Activated T-helper 1 cell treated with anti-CD3 and anti-CD28 coated beads, Interleukin-2, amount 50 U/mL, for 16 hours (primary cell): ENCODE measurements around the gene MAPK14.

Experiments used
- DNase-seq, 2 donors: peaks; one replicate each; pipeline ENCODE4 v3.0.0-alpha.2; 2020; ENCODE audit warnings: low read depth in 1 of 2, low spot score in 1 of 2

MAPK14 gene

GRCh38 chr6:36135053-36135731 is 107.6 kb downstream of the MAPK14 start:
- no peak for DNase-seq

GRCh38 chr6:36136034-36136433 is 108.4 kb downstream of the MAPK14 start:
- DNase-seq: no peak

- DNase-seq: no peak
Measured at GRCh38 chr6:36136551-36136950, 108.9 kb downstream of the MAPK14 start.

GRCh38 chr6:36138667-36139066 is 111.1 kb downstream of the MAPK14 start:
- no peak for DNase-seq

- DNase-seq: no peak
Measured at GRCh38 chr6:36139431-36139830, 111.8 kb downstream of the MAPK14 start.

GRCh38 chr6:36139991-36140710 is 112.5 kb downstream of the MAPK14 start:
- DNase-seq: no peak

- DNase-seq: no peak
Measured at GRCh38 chr6:36141091-36141490, 113.5 kb downstream of the MAPK14 start.

GRCh38 chr6:36141961-36142360 is 114.4 kb downstream of the MAPK14 start:
- DNase-seq: no peak

- no peak for DNase-seq
Measured at GRCh38 chr6:36142971-36143838, 115.6 kb downstream of the MAPK14 start.

- no peak for DNase-seq
Measured at GRCh38 chr6:36145495-36145894, 117.9 kb downstream of the MAPK14 start.

- no peak for DNase-seq
Measured at GRCh38 chr6:36147294-36147693, 119.7 kb downstream of the MAPK14 start.

- no peak for DNase-seq
Measured at GRCh38 chr6:36149476-36149875, 121.9 kb downstream of the MAPK14 start.

- no peak for DNase-seq
Measured at GRCh38 chr6:36150283-36150682, 122.7 kb downstream of the MAPK14 start.

- no peak for DNase-seq
Measured at GRCh38 chr6:36154286-36154685, 126.7 kb downstream of the MAPK14 start.

- DNase-seq: no peak
Measured at GRCh38 chr6:36155662-36156061, 128.1 kb downstream of the MAPK14 start.

GRCh38 chr6:36160147-36160760 is 132.6 kb downstream of the MAPK14 start:
- no peak for DNase-seq
